Heart left ventricle (tissue), 16 donors: ENCODE results near the gene TPT1. TPM values are rescaled to one million over a fixed set of nuclear protein-coding genes. Genes with fewer than 3 reads are reported as not detected.

Source experiments
- ATAC-seq, 4 donors: fragments of 200-7000 bp; cut with Tn5 transposase; one replicate each; pipeline ENCODE4 v1.9.1; 2020 to 2022; ENCODE audit warnings: moderate library complexity in 4 of 4, mild to moderate bottlenecking in 3 of 4, moderate number of reproducible peaks in 1 of 4
- DNase-seq, 5 donors: peaks; one replicate each; pipeline ENCODE4 v3.0.0-alpha.2; 2020
- H3K27ac ChIP-seq, 12 donors: fragments of 200-600 bp; sonication (generic) in 4 of 12; one replicate each; pipeline versions ENCODE4 v1.5.0 to v1.8.0; 2016 to 2022; ENCODE audit warnings: mild to moderate bottlenecking in 2 of 12
- H3K27me3 ChIP-seq, 9 donors: fragments of 200-600 bp; sonication (generic) in 2 of 9; one replicate each; pipeline versions ENCODE4 v1.5.1 to v1.8.0; 2016 to 2022; ENCODE audit warnings: mild to moderate bottlenecking in 3 of 9
- H3K36me3 ChIP-seq, 9 donors: fragments of 200-600 bp; sonication (generic) in 2 of 9; one replicate each; pipeline versions ENCODE4 v1.5.0 to v1.8.0; 2018 to 2022; ENCODE audit warnings: mild to moderate bottlenecking in 2 of 9
- H3K4me1 ChIP-seq, 12 donors: fragments of 200-600 bp; sonication (generic) in 4 of 12; one replicate each; pipeline versions ENCODE4 v1.5.0 to v1.8.0; 2016 to 2022; ENCODE audit warnings: mild to moderate bottlenecking in 3 of 12
- H3K4me3 ChIP-seq, 12 donors: fragments of 200-600 bp; sonication (generic) in 4 of 12; one replicate each; pipeline versions ENCODE4 v1.5.0 to v1.8.0; 2017 to 2022; ENCODE audit warnings: mild to moderate bottlenecking in 9 of 12, moderate library complexity in 4 of 12
- H3K9me3 ChIP-seq, 12 donors: fragments of 200-600 bp; sonication (generic) in 4 of 12; one replicate each; pipeline versions ENCODE4 v1.5.0 to v1.8.0; 2016 to 2022; ENCODE audit warnings: mild to moderate bottlenecking in 1 of 12
- CTCF ChIP-seq, 12 donors: fragments of 200-600 bp; sonication (generic) in 4 of 12; IDR thresholded peaks; one replicate each; pipeline versions ENCODE4 v1.5.0 to v1.8.0; 2018 to 2022; ENCODE audit warnings: antibody characterized with exemption in 12 of 12, mild to moderate bottlenecking in 5 of 12
- POLR2A ChIP-seq, 2 donors: fragments of 450-650 bp; IDR thresholded peaks; one replicate each; pipeline ENCODE4 v1.6.1; 2017; ENCODE audit warnings: antibody characterized with exemption in 2 of 2, mild to moderate bottlenecking in 2 of 2, moderate library complexity in 2 of 2
- WGBS, 4 donors: extraction: QIAGEN DNeasy Blood & Tissue Kit in 2 of 4; methylation state at CpG; one replicate each; pipeline versions ENCODE4 v1.1.5 to v1.1.7; 2013 to 2018; 5-methylcytosine and 5-hydroxymethylcytosine counted together
- intact Hi-C, 10 donors: fragments of 100-400 bp; cut with DNase I; formaldehyde crosslinking; loops; one replicate each; pipeline versions ENCODE4 v1.11.1 to v1.14.2; 2022
- polyA plus RNA-seq, 2 donors: library from polyadenylated mRNA; stranded (reverse); fragments of 200-250 nt; gene quantifications; one replicate each; pipeline ENCODE4 v1.2.3, GENCODE V29; 2013
- total RNA-seq, 9 donors: library from RNA; depleted of rRNA in 2 of 9; stranded (reverse); fragments of >200 nt in 2 of 9; fragmentation: NEBNext Ultra II Directional in 3 of 9; extraction: Animal tissue kit (Norgen Biotek cat#: 25700) in 3 of 9; gene quantifications; one replicate each; pipeline versions ENCODE4 v1.1.0 to v1.2.4, GENCODE V29; 2016 to 2023
- donor health status: ischemic (EF 13 %, LVEDD 7.1; RV severe dilation, severe dysfunction).
- donor health status: healthy with polysubstance abuse.
- donor health status: DM: no; HTN: yes; CAD: no.
- donor health status: DM: no; HTN: no; CAD: no.
- donor health status: ischemic (EF 25% LVEDD 6.9; RV normal size, moderate dysfunction).
- donor health status: ischemic (EF 25% LVEDD 5.7; RV mildly dilated, moderate dysfunction).
- donor health status: healthy.
- donor health status: DM: yes; HTN: yes; CAD: no.
- donor health status: ischemic (EF 35%, LVEDD 5.7; RV mildly dilated, moderate dysfunction).
- donor health status: nonischemic (EF 11% LVEDD 7.7; RV severe dilation, severe dysfunction).
- donor health status: DM: yes; HTN: yes; CAD: no.
- donor health status: PGD.
- donor health status: ischemic (EF 29% LVEDD 5.4; RV normal size, mild dysfunction).
- donor health status: nonischemic (EF 23%, LVEDD 6.1; RV moderate dilation, normal function).

The TPT1 gene
- total and polyA plus RNA-seq, 11 donors, result 1,738 to 7,117 (median 3,896) TPM

GRCh38 chr13:45333977-45334922 is 6.7 kb downstream of the TPT1 start:
- H3K4me3 ChIP-seq, result no peak overlapping the region
- peaks cover 16 to 98% (median 80%) of the 10 kb centered on the region in 12 donors for H3K4me1 ChIP-seq
- ATAC-seq (peak in 2 of 4 donors; percentile 3 to 11), DNase-seq (no peak)
- WGBS, 4 donors, result 57 to 80% (median 71%) methylated on average over 7 of the region's 7 CpGs
- TF ChIP-seq CTCF (IDR thresholded peaks at IDR 0.05), result no peak
- TF ChIP-seq POLR2A (IDR thresholded peaks at IDR 0.05), result no peak
- H3K27me3 ChIP-seq, result no peaks in the 10 kb centered on the region
- peaks cover 0 to 64% (median 52%) of the 10 kb centered on the region in 9 donors for H3K36me3 ChIP-seq
- H3K9me3 ChIP-seq, result no peaks in the 10 kb centered on the region
- intact Hi-C loops, result no loop called here
- H3K27ac ChIP-seq, result peak overlapping the region in 4 of 12 donors; percentile 22 to 73 (median 32)

GRCh38 chr13:45333251-45333976 is 7.6 kb downstream of the TPT1 start:
- ATAC-seq (no peak), DNase-seq (no peak)
- Histone ChIP-seq H3K27me3 (no peaks in the 10 kb centered on the region), H3K4me3 (no peak overlapping the region), H3K27ac (peak overlapping the region in 4 of 12 donors; percentile 2 to 73 (median 28)), H3K9me3 (no peaks in the 10 kb centered on the region), H3K36me3 (peaks cover 0 to 55% (median 44%) of the 10 kb centered on the region in 9 donors), H3K4me1 (peaks cover 9 to 98% (median 80%) of the 10 kb centered on the region in 12 donors)
- WGBS, 4 donors, result 73 to 83% (median 78%) methylated on average over 3 of the region's 3 CpGs
- intact Hi-C loops, result no loop called here
- no peak for TF ChIP-seq CTCF (IDR thresholded peaks at IDR 0.05)
- no peak for TF ChIP-seq POLR2A (IDR thresholded peaks at IDR 0.05)

- H3K4me1 ChIP-seq, result peaks cover 5 to 96% (median 77%) of the 10 kb centered on the region in 12 donors
Measured at GRCh38 chr13:45332831-45333219, 8.2 kb downstream of the TPT1 start.

More at GRCh38 chr13:45332831-45333219, 8.2 kb downstream of the TPT1 start:
- Histone ChIP-seq H3K36me3 (peaks cover 0 to 49% (median 38%) of the 10 kb centered on the region in 9 donors), H3K27ac (peak overlapping the region in 4 of 12 donors; percentile 2 to 53 (median 42)), H3K4me3 (no peak overlapping the region), H3K27me3 (no peaks in the 10 kb centered on the region), H3K9me3 (no peaks in the 10 kb centered on the region)
- 91 to 95% (median 93%) methylated on average over 3 of the region's 3 CpGs for WGBS, 4 donors
- no peak for TF ChIP-seq POLR2A (IDR thresholded peaks at IDR 0.05)
- TF ChIP-seq CTCF (IDR thresholded peaks at IDR 0.05), result no peak
- ATAC-seq (no peak), DNase-seq (no peak)
- intact Hi-C loops, result no loop called here
